GM19455 (cell line): Measurements from ENCODE around the gene OCSTAMP.

ENCODE experiments used
- ATAC-seq: cut with Tn5 transposase; IDR thresholded peaks from one replicate; pipeline ENCODE4 v1.9.1; 2021; ENCODE audit not compliant: unreplicated experiment

Gene OCSTAMP

DNA sequence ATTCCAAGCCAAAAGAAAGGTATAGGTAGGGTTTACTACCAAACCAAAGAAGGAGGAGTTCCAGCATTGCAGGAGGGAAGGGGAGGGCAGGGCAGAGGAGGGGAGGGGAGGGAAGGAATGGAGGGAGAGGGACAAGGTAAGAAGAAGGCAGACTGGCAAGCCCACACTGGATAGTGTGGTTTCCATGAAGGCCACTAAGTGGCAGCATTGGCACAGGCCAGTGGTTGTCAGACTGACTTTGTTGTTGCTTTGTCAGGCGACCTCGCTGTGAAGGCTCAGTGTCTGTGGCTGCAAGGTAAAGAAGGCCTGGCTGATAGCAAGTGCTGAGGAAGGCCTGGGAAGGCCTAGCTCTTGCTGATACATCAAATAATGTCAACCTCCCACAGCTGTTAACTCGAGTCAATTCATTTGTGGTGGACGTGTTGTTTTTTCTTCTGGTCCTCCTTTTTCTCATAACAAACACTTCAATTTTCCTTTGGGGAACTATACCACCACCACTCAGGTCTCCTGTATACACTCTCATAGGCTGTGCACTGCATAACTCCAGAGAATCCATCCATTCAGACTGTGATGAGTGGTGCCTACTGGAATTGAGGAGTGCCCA, 29.4 kb downstream of the OCSTAMP start:
- ATAC-seq, result no peak

DNA sequence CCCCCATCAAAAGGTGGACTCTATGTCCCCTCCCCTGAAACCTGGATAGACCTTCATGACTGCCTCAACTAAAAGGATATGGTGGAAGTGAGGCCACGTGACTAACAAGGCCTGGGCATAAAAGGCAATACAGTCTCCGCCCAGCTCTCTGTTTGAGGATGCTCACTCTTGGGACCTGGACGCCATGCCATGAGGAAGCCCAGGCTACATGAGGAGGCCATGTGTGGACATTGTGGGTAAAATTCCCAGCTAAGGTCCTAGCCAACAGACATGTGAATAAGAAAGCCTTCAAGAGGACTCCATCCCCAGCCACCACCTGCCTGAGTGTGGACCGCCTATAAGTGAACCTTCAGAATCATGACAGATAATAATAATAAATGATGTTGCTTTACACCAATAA, 29.9 kb downstream of the OCSTAMP start:
- ATAC-seq, result no peak

DNA sequence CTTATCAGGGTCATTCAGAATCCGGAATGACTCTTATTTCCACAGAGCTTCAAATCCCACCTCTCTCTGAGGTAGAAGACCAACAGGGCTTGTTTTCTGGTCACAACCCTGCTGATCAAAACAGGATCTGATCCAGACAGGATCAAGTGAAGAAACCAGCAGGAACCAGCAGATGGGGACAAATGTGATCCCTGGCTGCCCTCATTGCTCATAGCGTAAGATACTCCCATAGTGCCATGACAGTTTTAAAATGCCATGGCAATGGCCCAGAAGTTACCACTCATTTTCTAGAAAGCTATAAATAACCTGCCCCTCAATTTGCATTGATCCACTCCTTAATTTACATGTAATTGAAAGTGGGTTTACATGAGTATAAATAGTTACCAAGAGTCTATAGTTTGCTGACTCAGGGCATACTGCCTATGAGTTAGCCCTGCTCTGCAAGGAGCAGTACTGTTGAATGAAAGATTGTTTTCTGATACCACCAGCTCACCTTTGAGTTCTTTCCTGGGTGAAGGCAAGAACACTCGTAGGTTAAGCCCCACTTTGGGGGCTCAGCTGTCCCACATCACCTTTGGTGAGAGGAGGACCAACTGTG, 30.9 kb downstream of the OCSTAMP start:
- no peak for ATAC-seq

DNA sequence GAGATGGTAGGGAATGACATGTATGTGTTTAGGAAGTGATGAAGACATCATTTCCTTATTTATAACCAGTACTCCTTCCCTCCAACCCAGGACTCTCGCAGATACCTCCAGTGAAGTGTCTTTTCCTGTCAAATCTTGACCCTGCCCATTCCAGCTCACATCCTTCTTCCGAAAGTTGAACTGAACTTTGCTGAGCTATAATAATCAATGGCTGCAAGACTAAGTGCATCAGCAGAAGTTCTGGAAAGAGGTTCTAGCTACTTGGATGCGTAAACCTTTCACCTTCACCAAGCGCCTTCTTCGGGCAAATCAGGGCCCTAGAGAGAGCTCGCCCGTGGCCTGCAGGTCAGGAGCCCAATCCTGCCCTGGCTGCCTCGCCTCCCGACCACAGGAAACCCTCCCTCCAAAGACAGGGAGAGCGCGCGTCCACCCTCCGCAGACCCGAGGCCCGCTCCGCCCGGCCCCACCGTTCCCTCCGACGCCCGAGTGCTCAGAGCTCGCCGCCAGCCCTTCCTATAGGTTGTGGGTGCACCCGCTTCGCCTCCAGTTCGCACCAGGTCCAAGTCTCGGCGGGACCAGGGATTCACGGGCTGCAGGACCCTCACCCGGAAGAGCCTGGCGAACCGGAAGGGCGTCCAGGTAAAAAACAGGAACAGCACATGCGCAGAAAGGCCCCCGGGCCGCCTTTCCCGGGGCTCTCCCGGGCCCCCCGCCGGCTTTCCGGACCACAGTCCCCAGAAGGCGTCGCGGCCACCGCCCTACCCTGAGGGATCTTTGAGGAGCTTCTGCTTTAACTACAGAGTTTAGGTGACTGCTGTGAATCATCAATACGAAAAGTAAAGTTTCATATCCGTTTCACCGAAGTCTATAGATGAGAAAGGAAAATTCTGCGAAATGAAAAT, 37.3 kb downstream of the OCSTAMP start, which contains the start of gene ZNF334:
Gene ZNF334, minus strand, starts transcription at position 617 of the 902 bp plus-strand sequence. CDS start 1,457 bp downstream, outside the sequence.
- ATAC-seq, result no peak

DNA sequence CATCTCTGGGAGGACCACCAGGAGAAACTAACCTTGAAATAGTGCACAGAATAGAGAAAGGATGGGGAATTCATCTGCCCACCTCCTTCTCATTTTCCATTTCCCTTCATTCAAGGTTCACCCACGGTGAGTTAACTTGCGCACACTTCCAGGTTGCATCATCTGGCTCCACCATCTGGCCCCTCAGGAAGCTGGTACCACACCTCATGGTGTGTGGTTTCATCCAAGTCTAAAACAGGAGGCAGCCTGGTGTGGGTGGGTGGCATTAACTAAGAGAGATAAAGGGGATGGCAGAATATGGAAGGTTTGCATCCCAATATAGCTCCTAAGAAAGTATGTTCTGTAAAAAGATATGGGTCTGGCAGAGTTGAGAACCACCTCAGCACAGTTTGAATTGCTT, 40.9 kb downstream of the OCSTAMP start:
- no peak for ATAC-seq

DNA sequence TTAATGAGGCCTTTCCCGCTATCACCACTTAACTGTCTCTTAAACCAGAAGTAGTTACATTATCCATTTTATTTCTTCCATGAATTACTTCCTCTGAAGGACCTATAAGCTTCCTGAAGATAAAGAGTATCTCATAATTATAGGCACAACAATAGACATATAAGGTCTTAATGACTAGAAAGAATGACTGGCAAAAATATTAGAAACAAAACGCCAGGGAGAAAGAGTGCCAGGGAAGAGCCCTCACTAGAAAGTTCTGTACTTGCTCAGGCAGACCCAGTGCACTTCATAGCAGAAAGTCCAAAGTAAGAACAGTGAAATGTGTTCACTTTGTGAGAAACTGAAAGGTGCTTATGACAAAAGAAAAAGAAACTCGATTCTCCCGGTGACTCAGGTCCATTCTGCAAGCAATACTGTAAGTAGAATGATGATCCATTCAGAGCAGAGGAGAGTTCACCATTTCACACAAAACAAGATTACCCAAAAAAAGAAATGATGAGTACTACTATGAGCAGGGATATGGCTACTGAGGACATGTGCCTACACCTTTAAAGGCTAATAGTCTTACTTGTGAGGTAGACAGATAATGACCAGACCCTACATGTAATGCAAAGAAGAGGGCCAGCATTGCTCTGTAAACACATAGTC, 42.6 kb downstream of the OCSTAMP start:
- ATAC-seq, result no peak

DNA sequence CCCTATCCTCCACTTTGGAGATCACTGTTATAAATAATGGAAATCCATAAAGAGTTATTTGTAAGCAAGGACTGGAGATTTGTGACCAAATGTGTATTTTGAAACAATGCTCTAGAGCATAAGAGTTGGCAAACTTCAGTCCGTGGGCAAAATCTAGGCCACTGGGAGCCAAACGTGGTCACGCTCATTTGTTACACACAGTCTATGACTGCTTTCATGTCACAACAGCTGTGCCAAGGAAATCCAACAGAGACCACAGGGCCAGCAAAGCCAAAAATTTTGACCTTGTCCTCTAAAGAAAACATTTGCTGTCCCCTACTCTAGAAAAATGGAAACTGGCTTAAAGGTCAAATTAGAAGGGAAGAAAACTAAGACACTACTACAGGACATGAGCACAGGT, 44.9 kb downstream of the OCSTAMP start:
- no peak for ATAC-seq

DNA sequence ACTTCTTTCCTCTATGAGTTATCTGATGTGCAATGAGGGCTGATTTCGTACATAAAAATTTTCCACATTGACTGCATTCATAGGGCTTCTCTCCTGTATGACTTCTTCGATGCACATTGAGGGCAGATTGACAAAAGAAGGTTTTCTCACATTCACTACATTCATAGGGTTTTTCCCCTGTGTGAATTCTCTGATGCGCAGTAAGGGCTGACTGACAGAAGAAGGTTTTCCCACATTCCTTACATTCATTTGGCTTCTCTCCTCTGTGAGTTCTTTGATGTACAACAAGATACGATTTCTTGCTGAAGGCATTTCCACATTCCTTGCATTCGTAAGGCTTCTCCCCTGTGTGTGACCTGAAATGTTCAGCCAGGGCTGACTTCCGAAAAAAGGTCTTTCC, 48.5 kb downstream of the OCSTAMP start:
- no peak for ATAC-seq

DNA sequence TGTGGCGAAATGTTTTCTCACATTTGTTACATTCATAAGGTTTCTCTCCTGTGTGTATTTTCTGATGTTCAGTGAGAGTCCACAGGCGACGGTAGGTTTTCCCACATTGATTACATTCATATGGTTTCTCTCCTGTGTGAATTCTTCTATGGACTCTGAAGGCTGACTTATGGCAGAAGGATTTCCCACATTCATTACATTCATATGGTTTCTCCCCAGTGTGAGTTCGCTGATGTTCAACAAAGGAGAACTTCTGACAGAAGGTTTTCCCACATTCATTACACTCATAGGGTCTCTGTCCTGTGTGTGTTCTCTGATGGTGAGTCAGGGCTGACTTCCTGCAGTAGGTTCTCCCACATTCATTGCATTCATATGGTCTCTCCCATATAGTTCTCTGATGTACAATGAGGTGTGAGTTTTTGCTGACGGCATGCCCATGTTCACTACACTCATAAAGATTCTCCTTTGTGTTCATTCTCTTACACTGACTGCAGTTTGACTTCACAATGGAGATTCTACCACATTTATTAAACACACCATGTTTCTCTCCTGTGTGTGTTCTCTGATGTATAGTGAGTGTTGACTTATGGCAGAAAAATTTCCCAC, 49.0 kb downstream of the OCSTAMP start:
- no peak for ATAC-seq

DNA sequence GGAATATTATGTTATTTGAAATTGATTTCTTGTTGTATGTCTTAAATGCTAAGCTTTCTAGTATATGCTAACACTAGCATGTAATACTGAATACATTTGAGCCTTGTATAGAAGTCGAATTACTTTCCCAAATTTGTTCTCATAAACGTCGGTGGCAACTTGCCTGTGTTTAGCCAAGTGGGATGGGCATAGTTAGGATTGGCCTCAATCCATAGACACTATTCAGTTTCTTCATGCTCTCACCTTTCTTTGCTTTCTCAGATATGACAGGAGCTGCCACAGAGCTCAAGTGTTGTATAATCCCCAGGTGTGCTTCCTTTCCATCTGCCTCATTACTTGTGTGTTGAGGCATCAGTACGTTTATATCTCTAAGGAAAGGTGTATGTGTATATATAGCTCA, 56.4 kb downstream of the OCSTAMP start:
- no peak for ATAC-seq

DNA sequence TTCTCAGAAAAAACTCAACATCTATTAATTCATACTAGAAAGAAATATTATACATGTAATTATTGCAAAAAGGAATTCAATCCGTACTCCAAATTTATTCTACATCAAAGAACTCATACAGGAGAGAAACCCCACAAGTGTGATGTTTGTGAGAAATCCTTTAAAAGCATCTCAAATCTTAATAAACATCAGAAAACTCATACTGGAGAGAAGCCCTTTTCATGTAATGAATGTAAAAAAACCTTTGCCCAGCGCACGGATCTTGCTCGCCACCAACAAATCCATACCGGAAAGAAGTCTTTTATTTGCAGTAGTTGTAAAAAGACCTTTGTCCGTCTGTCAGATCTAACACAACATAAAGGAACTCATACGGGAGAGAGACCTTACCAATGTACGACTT, 59.1 kb downstream of the OCSTAMP start:
- no peak for ATAC-seq
